HG03460 (cell line): Measurements from ENCODE around the gene COL15A1.

Experiments
- ATAC-seq: cut with Tn5 transposase; IDR thresholded peaks from one replicate; pipeline ENCODE4 v1.9.1; 2021; ENCODE audit not compliant: unreplicated experiment

The COL15A1 gene

GRCh38 chr9:98944057-98944733 lies 488 bp downstream of the COL15A1 start:
- ATAC-seq: no peak

GRCh38 chr9:98944734-98945074 lies 997 bp downstream of the COL15A1 start:
- no peak for ATAC-seq

GRCh38 chr9:98949565-98949964 lies 5.9 kb downstream of the COL15A1 start:
- no peak for ATAC-seq

- ATAC-seq: no peak
Observed at GRCh38 chr9:98950262-98950661, 6.6 kb downstream of the COL15A1 start.

GRCh38 chr9:98951967-98952366 lies 8.3 kb downstream of the COL15A1 start:
- ATAC-seq: no peak

- no peak for ATAC-seq
Observed at GRCh38 chr9:98953581-98954243, 10.0 kb downstream of the COL15A1 start.

- ATAC-seq: no peak
Observed at GRCh38 chr9:98954244-98954610, 10.5 kb downstream of the COL15A1 start.

GRCh38 chr9:98955259-98955658 lies 11.6 kb downstream of the COL15A1 start:
- ATAC-seq: no peak

GRCh38 chr9:98957826-98958225 lies 14.1 kb downstream of the COL15A1 start:
- no peak for ATAC-seq

- no peak for ATAC-seq
Observed at GRCh38 chr9:98958271-98958984, 14.7 kb downstream of the COL15A1 start.

GRCh38 chr9:98960409-98960808 lies 16.7 kb downstream of the COL15A1 start:
- ATAC-seq: no peak

GRCh38 chr9:98961513-98962180 lies 17.9 kb downstream of the COL15A1 start:
- no peak for ATAC-seq

- no peak for ATAC-seq
Observed at GRCh38 chr9:98962181-98962560, 18.5 kb downstream of the COL15A1 start.

GRCh38 chr9:98962861-98963260 lies 19.2 kb downstream of the COL15A1 start:
- no peak for ATAC-seq

- ATAC-seq: no peak
Observed at GRCh38 chr9:98964201-98964600, 20.5 kb downstream of the COL15A1 start.

GRCh38 chr9:98964911-98965336 lies 21.2 kb downstream of the COL15A1 start:
- ATAC-seq: no peak

GRCh38 chr9:98966676-98967075 lies 23.0 kb downstream of the COL15A1 start:
- ATAC-seq: no peak

GRCh38 chr9:98967257-98967656 lies 23.6 kb downstream of the COL15A1 start:
- ATAC-seq: no peak

GRCh38 chr9:98967680-98968079 lies 24.0 kb downstream of the COL15A1 start:
- ATAC-seq: no peak

- no peak for ATAC-seq
Observed at GRCh38 chr9:98968601-98969337, 25.1 kb downstream of the COL15A1 start.

GRCh38 chr9:98970532-98971041 lies 26.9 kb downstream of the COL15A1 start:
- ATAC-seq: no peak
